ENCODE measurements around the gene MTCL1. TPM values are rescaled to one million over a fixed set of nuclear protein-coding genes. Genes with fewer than 3 reads are reported as not detected.

Gene MTCL1
- total RNA-seq, 1 donor from 2014 or later, result 17.5 TPM

- no peak for DNase-seq (ENCODE audit: low read depth, low spot score)
Measured at GRCh38 chr18:8856212-8856611, 150.9 kb downstream of the MTCL1 start.

GRCh38 chr18:8856769-8857393, 151.5 kb downstream of the MTCL1 start:
- no peak for DNase-seq (ENCODE audit: low read depth, low spot score)

GRCh38 chr18:8857806-8858205, 152.4 kb downstream of the MTCL1 start:
- no peak for DNase-seq (ENCODE audit: low read depth, low spot score)

- DNase-seq (ENCODE audit: low read depth, low spot score), result no peak
Measured at GRCh38 chr18:8858888-8859511, 153.6 kb downstream of the MTCL1 start.

GRCh38 chr18:8860845-8861642, 155.7 kb downstream of the MTCL1 start:
- no peak for DNase-seq (ENCODE audit: low read depth, low spot score)

GRCh38 chr18:8863427-8863826, 158.1 kb downstream of the MTCL1 start:
- DNase-seq (ENCODE audit: low read depth, low spot score), result no peak

- no peak for DNase-seq (ENCODE audit: low read depth, low spot score)
Measured at GRCh38 chr18:8865934-8866333, 160.6 kb downstream of the MTCL1 start.

- no peak for DNase-seq (ENCODE audit: low read depth, low spot score)
Measured at GRCh38 chr18:8866679-8867078, 161.3 kb downstream of the MTCL1 start.

- DNase-seq (ENCODE audit: low read depth, low spot score), result no peak
Measured at GRCh38 chr18:8868276-8868675, 162.9 kb downstream of the MTCL1 start.

- DNase-seq (ENCODE audit: low read depth, low spot score), result no peak
Measured at GRCh38 chr18:8868779-8869415, 163.5 kb downstream of the MTCL1 start.

- no peak for DNase-seq (ENCODE audit: low read depth, low spot score)
Measured at GRCh38 chr18:8869696-8870095, 164.3 kb downstream of the MTCL1 start.

- DNase-seq (ENCODE audit: low read depth, low spot score), result no peak
Measured at GRCh38 chr18:8870528-8870927, 165.2 kb downstream of the MTCL1 start.

- no peak for DNase-seq (ENCODE audit: low read depth, low spot score)
Measured at GRCh38 chr18:8871489-8871888, 166.1 kb downstream of the MTCL1 start.

- no peak for DNase-seq (ENCODE audit: low read depth, low spot score)
Measured at GRCh38 chr18:8874872-8875271, 169.5 kb downstream of the MTCL1 start.

- DNase-seq (ENCODE audit: low read depth, low spot score), result no peak
Measured at GRCh38 chr18:8876887-8877286, 171.5 kb downstream of the MTCL1 start.

GRCh38 chr18:8881103-8881502, 175.7 kb downstream of the MTCL1 start:
- DNase-seq (ENCODE audit: low read depth, low spot score), result no peak

Other genes with a start within 250 kb of the MTCL1 start
- 77.2 and 81.9 TPM in 2 replicates for gene RAB12, start 96.1 kb upstream of the MTCL1 start, total RNA-seq